ENCODE measurements around the gene ZNF664.

ZNF664 gene

DNA sequence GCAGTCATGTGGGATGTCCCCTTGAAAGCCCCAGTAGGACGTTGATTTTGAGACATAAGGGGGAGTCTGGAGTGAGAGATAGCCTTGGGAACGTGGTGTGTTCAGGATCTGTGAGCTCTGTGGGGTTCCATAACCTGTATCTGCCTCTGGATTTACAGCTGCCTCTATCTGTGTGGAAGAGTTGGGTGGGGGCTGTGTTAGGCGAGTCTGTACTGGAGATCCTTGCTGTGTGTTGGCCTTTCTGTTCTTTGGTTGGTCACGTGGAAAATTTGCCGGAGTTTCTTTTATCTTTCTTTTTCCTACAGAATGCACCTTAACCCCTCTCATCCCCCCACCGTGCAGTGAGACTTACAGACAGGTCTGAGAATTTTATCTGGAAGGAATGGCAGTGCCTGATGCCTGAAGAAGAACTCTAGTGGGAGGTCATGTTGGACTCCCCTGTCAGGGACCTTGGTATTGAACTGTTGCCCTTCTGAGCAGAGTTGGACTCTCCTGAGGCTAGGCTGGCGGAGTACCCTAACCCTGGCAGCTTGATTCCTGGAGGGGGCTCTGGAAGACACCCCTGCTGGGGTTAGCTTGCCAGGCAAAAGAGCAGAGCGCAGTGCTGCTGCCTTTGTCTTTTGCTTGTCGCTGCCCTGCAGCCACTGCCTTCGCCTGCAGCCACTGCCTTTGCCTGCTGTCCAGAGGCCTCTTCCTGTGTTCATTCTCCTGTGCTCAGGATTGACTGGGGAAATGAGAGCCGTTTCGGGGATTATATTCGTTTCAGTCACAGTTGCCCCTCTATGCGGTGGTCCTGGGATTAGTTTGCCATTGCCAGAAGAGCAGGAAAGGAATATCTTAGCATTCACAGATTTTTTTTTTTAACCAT lies 34.1 kb downstream of the ZNF664 start:
- H3K4me1 ChIP-seq (ENCODE audit: insufficient read depth, low read length): no peaks in the 10 kb centered on the region
- H3K36me3 ChIP-seq (ENCODE audit: insufficient read depth, low read length): peaks cover 64% of the 10 kb centered on the region
- DNase-seq (no peak), ATAC-seq (ENCODE audit: insufficient read depth, low read depth) (no peak)
- no peak overlapping the region for H3K27ac ChIP-seq (ENCODE audit: low read length)
- no peaks in the 10 kb centered on the region for H3K27me3 ChIP-seq (ENCODE audit: insufficient read depth, low read length, poor library complexity)
- peaks cover 20% of the 10 kb centered on the region; the same call in 1 of the 2 replicates for H3K79me2 ChIP-seq (ENCODE audit: insufficient read depth, low read length)
- H3K4me2 ChIP-seq (ENCODE audit: insufficient read depth, low read length): no peak overlapping the region
- no peak overlapping the region for H3K4me3 ChIP-seq (ENCODE audit: low read depth in 1 of 2, low read length in 2 of 2)
- TF ChIP-seq EZH2 (IDR thresholded peaks at IDR 0.05; ENCODE audit: borderline replicate concordance, low read depth, low read length, severe bottlenecking) (no peak), CTCF (IDR thresholded peaks at IDR 0.05; ENCODE audit: borderline replicate concordance, extremely low read depth, low read length, poor library complexity, severe bottlenecking) (no peak)
- no peak overlapping the region for H2AFZ ChIP-seq (ENCODE audit: low read depth, low read length)
- H4K20me1 ChIP-seq (ENCODE audit: insufficient read depth, low read length): peaks cover 34% of the 10 kb centered on the region
- no peak overlapping the region for H3K9ac ChIP-seq (ENCODE audit: low read depth, low read length)
- no peaks in the 10 kb centered on the region for H3K9me3 ChIP-seq (ENCODE audit: insufficient read depth, low read length, severe bottlenecking)

DNA sequence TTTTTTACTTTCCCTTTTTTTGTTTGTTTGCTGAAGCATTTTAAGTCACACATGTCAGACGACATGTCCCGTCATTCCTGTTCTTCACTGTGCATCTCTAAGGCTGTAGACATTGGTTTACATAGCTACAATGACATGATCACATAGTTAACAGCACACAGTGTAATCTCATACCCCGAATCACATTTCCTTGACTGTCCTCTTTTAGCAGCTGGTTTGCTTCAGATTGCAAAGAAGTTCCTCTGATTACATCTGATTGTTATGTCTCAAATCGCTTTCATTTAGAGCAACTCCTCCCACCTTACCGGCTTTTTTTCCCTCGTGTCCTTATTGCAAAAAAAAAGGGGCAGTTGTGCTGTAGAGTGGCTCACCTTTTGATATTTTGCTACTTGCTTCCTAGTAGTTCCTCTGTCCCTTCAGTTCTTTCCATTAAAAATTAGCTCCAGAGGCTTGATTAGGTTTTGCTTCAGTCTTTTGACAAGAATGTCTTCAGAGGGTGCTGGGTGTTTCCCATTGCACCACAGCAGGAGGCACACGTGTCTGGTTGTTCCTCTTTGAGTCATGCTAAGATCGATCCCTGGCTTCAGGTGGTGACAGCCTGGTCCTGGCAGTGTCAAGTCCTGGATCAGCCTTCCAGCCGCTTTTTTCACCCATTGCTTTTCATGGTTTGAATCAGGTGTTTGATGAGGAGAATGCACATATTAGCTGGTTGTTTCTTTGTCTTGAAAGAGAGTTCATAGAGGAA lies 35.0 kb downstream of the ZNF664 start:
- Histone ChIP-seq H3K4me1 (ENCODE audit: insufficient read depth, low read length) (no peaks in the 10 kb centered on the region), H3K36me3 (ENCODE audit: insufficient read depth, low read length) (peaks cover 64% of the 10 kb centered on the region), H3K27me3 (ENCODE audit: insufficient read depth, low read length, poor library complexity) (no peaks in the 10 kb centered on the region), H4K20me1 (ENCODE audit: insufficient read depth, low read length) (peaks cover 25% of the 10 kb centered on the region), H3K4me3 (ENCODE audit: low read depth in 1 of 2, low read length in 2 of 2) (no peak overlapping the region), H3K27ac (ENCODE audit: low read length) (no peak overlapping the region), H3K79me2 (ENCODE audit: insufficient read depth, low read length) (peaks cover 14% of the 10 kb centered on the region; the same call in 1 of the 2 replicates), H3K9me3 (ENCODE audit: insufficient read depth, low read length, severe bottlenecking) (no peaks in the 10 kb centered on the region), H2AFZ (ENCODE audit: low read depth, low read length) (no peak overlapping the region), H3K9ac (ENCODE audit: low read depth, low read length) (no peak overlapping the region), H3K4me2 (ENCODE audit: insufficient read depth, low read length) (no peak overlapping the region)
- ATAC-seq (ENCODE audit: insufficient read depth, low read depth): no peak
- no peak for DNase-seq
- TF ChIP-seq EZH2 (IDR thresholded peaks at IDR 0.05; ENCODE audit: borderline replicate concordance, low read depth, low read length, severe bottlenecking) (no peak), CTCF (IDR thresholded peaks at IDR 0.05; ENCODE audit: borderline replicate concordance, extremely low read depth, low read length, poor library complexity, severe bottlenecking) (no peak)

DNA sequence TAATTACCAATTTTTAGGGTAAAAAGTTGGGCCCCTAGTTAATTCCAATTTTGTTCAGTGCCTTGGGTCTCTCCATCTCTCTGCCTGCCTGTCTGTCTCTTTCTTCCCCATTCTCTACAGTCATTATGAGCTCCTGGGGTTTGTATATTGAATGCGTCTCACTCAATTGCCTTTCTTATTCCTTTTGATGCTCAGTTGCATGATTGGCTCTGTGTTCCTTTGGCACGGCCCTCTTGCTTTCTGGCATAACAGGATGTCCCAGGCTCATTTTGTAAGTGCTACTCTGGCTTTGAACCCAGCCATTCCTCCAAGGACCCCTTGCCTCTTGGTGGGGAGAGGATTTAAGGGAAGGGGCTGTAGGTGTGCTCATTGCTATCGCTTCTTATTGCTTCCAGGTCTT lies 35.6 kb downstream of the ZNF664 start:
- Histone ChIP-seq H3K4me1 (ENCODE audit: insufficient read depth, low read length) (no peaks in the 10 kb centered on the region), H3K4me3 (ENCODE audit: low read depth in 1 of 2, low read length in 2 of 2) (no peak overlapping the region), H3K27ac (ENCODE audit: low read length) (no peak overlapping the region), H3K9ac (ENCODE audit: low read depth, low read length) (no peak overlapping the region), H3K79me2 (ENCODE audit: insufficient read depth, low read length) (peaks cover 14% of the 10 kb centered on the region; the same call in 1 of the 2 replicates), H2AFZ (ENCODE audit: low read depth, low read length) (no peak overlapping the region), H3K4me2 (ENCODE audit: insufficient read depth, low read length) (no peak overlapping the region), H3K27me3 (ENCODE audit: insufficient read depth, low read length, poor library complexity) (no peaks in the 10 kb centered on the region), H3K36me3 (ENCODE audit: insufficient read depth, low read length) (peaks cover 62% of the 10 kb centered on the region), H4K20me1 (ENCODE audit: insufficient read depth, low read length) (peaks cover 25% of the 10 kb centered on the region), H3K9me3 (ENCODE audit: insufficient read depth, low read length, severe bottlenecking) (no peaks in the 10 kb centered on the region)
- TF ChIP-seq CTCF (IDR thresholded peaks at IDR 0.05; ENCODE audit: borderline replicate concordance, extremely low read depth, low read length, poor library complexity, severe bottlenecking): no peak
- no peak for TF ChIP-seq EZH2 (IDR thresholded peaks at IDR 0.05; ENCODE audit: borderline replicate concordance, low read depth, low read length, severe bottlenecking)
- ATAC-seq (ENCODE audit: insufficient read depth, low read depth): no peak
- DNase-seq: no peak

Data from DND-41 (cell line).